MM.1S (cell line): ENCODE measurements around the gene RBM34.

ENCODE experiments used
- DNase-seq: peaks from one replicate; pipeline ENCODE4 v3.0.0-alpha.2; 2015
- H2AFZ ChIP-seq: fragments of 300-600 bp; sonication (generic); 2 replicates; pipeline ENCODE4 v1.6.0; 2016; ENCODE audit warnings: antibody characterized with exemption, low read length
- H3F3A ChIP-seq: fragments of 300-600 bp; sonication (generic); 2 replicates; pipeline ENCODE4 v1.6.1; 2016; ENCODE audit warnings: mild to moderate bottlenecking, antibody characterized with exemption, low read length, moderate library complexity, mixed read lengths; ENCODE audit not compliant: insufficient read depth
- H3K27ac ChIP-seq: fragments of 300-600 bp; sonication (generic); 2 replicates; pipeline ENCODE4 v1.5.1; 2016; ENCODE audit warnings: mild to moderate bottlenecking, low read length
- H3K27me3 ChIP-seq: fragments of 300-600 bp; sonication (generic); replicated peaks from 2 replicates; pipeline ENCODE4 v1.6.0; 2016; ENCODE audit warnings: low read length; ENCODE audit not compliant: insufficient read depth
- H3K36me3 ChIP-seq: fragments of 300-600 bp; sonication (generic); replicated peaks from 2 replicates; pipeline ENCODE4 v1.6.1; 2016; ENCODE audit warnings: mild to moderate bottlenecking, low read length, mixed read lengths; ENCODE audit not compliant: insufficient read depth
- H3K4me1 ChIP-seq: fragments of 300-600 bp; sonication (generic); 2 replicates; pipeline ENCODE4 v1.6.1; 2016; ENCODE audit warnings: low read length, mixed read lengths
- H3K4me2 ChIP-seq: fragments of 300-600 bp; sonication (generic); 2 replicates; pipeline ENCODE4 v1.6.0; 2016; ENCODE audit warnings: low read depth, low read length
- H3K4me3 ChIP-seq: fragments of 300-600 bp; sonication (generic); 2 replicates; pipeline ENCODE4 v1.5.1; 2016; ENCODE audit warnings: low read length, mixed read lengths
- H3K79me2 ChIP-seq: fragments of 300-600 bp; sonication (generic); 2 replicates; pipeline ENCODE4 v1.6.1; 2016; ENCODE audit warnings: mixed run types, low read length, mixed read lengths
- H3K9ac ChIP-seq: fragments of 300-600 bp; sonication (generic); 2 replicates; pipeline ENCODE4 v1.6.1; 2016; ENCODE audit warnings: low read length, mixed read lengths
- H3K9me2 ChIP-seq: fragments of 300-600 bp; sonication (generic); replicated peaks from 2 replicates; pipeline ENCODE4 v1.6.1; 2016; ENCODE audit warnings: mild to moderate bottlenecking, low read length, mixed read lengths; ENCODE audit not compliant: insufficient read depth
- H3K9me3 ChIP-seq: fragments of 300-600 bp; sonication (generic); replicated peaks from 2 replicates; pipeline ENCODE4 v1.6.1; 2016; ENCODE audit warnings: mild to moderate bottlenecking, low read length, mixed read lengths; ENCODE audit not compliant: insufficient read depth
- H4K20me1 ChIP-seq: fragments of 300-600 bp; sonication (generic); 2 replicates; pipeline ENCODE4 v1.6.1; 2016; ENCODE audit warnings: mild to moderate bottlenecking, low read length, moderate library complexity, mixed read lengths; ENCODE audit not compliant: insufficient read depth
- EZH2 ChIP-seq: fragments of 300-600 bp; sonication (generic); optimal IDR thresholded peaks from 2 replicates; pipeline ENCODE3; 2017; ENCODE audit warnings: low read depth, mild to moderate bottlenecking, antibody characterized with exemption, low read length, mixed read lengths
- EZH2phosphoT487 ChIP-seq: fragments of 300-600 bp; sonication (generic); IDR thresholded peaks from 2 replicates; pipeline ENCODE4 v1.6.1; 2018; ENCODE audit warnings: antibody characterized with exemption, low read length
- TF ChIP-seq, protein P1 (sequence below): fragments of 300-600 bp; sonication (generic); IDR thresholded peaks from 2 replicates; pipeline ENCODE4 v1.5.1; 2016; ENCODE audit warnings: antibody characterized with exemption, low read length, mixed read lengths

RBM34 gene

DNA sequence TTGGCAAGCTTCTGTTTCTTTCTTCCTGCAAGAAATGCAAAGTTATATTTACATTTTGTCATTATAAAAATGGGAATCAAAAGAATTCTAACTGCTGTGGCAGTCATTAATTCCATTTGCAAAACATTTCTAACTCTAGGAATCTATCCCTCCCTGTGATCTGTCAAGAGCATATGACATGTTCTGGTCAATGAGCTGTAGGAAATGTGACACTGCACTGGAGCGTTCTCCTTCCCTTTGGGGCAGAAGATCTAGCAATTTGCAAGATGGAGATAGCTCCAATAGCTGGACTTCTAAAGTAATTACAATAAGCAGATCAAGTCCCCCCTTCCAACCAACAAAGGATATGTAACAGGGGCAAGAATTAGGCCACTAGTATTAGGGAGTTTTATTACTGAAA is 38.7 kb downstream of the RBM34 start:
- H3K9me2 ChIP-seq = no peaks in the 10 kb centered on the region
- H3K27ac ChIP-seq = no peak overlapping the region
- TF ChIP-seq EZH2phosphoT487 (no peak), EZH2 (no peak)
- TF ChIP-seq, protein P1, sequence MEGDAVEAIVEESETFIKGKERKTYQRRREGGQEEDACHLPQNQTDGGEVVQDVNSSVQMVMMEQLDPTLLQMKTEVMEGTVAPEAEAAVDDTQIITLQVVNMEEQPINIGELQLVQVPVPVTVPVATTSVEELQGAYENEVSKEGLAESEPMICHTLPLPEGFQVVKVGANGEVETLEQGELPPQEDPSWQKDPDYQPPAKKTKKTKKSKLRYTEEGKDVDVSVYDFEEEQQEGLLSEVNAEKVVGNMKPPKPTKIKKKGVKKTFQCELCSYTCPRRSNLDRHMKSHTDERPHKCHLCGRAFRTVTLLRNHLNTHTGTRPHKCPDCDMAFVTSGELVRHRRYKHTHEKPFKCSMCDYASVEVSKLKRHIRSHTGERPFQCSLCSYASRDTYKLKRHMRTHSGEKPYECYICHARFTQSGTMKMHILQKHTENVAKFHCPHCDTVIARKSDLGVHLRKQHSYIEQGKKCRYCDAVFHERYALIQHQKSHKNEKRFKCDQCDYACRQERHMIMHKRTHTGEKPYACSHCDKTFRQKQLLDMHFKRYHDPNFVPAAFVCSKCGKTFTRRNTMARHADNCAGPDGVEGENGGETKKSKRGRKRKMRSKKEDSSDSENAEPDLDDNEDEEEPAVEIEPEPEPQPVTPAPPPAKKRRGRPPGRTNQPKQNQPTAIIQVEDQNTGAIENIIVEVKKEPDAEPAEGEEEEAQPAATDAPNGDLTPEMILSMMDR = no peak
- H3K27me3 ChIP-seq = no peaks in the 10 kb centered on the region
- H4K20me1 ChIP-seq = peaks cover 29% of the 10 kb centered on the region
- peaks cover 100% of the 10 kb centered on the region for H3K79me2 ChIP-seq
- no peak overlapping the region for H2AFZ ChIP-seq
- DNase-seq = no peak
- no peak overlapping the region for H3K4me3 ChIP-seq
- H3K9me3 ChIP-seq = no peaks in the 10 kb centered on the region
- H3K4me1 ChIP-seq = peaks cover 5% of the 10 kb centered on the region; the same call in 1 of the 2 replicates
- H3K4me2 ChIP-seq = no peak overlapping the region
- peaks cover 20% of the 10 kb centered on the region for H3K36me3 ChIP-seq
- H3K9ac ChIP-seq = no peak overlapping the region
- no peaks in the 10 kb centered on the region; the same call in 1 of the 2 replicates for H3F3A ChIP-seq

DNA sequence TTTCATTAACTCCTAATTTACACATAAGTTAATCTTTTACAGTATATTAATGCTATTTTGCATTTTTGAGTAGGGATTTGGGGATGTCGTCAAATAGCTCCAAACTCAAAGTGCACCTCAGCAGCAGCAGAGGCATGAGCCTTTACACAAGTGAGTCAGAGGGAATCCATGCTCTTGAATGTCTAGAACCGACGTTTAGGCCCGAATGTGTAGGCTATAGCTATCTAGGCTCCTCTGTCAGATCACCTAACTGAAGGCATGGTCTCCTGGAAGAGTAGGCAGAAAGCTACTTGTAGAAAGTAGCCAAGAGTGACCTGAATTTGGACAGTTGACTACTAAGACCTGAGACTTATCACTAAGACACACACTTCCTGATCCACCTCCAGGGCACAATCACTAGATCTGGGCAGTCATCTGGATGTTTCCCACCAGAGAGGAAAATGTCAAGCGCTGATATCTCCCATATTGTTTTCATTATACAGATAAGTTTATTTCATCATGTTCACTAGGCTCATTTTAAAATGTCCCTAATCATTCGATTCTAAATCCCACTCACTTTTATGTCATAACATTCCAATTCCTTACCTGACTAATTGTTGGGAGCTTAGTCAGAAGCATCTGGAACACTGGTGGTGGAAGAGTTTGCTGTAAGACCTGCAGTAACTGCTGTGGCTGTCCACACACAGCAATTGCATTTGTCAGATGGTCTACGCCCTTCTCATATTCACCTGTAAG is 47.7 kb downstream of the RBM34 start:
- Histone ChIP-seq H3F3A (no peaks in the 10 kb centered on the region), H3K4me2 (no peak overlapping the region), H3K79me2 (peaks cover 52% of the 10 kb centered on the region), H3K36me3 (peaks cover 23% of the 10 kb centered on the region), H2AFZ (no peak overlapping the region), H3K4me3 (no peak overlapping the region), H3K27ac (no peak overlapping the region), H3K9me2 (no peaks in the 10 kb centered on the region), H4K20me1 (no peaks in the 10 kb centered on the region), H3K27me3 (no peaks in the 10 kb centered on the region), H3K4me1 (no peaks in the 10 kb centered on the region), H3K9me3 (no peaks in the 10 kb centered on the region), H3K9ac (no peak overlapping the region)
- no peak for DNase-seq
- TF ChIP-seq EZH2phosphoT487 = no peak
- TF ChIP-seq EZH2 = no peak
- TF ChIP-seq, protein P1 = no peak

DNA sequence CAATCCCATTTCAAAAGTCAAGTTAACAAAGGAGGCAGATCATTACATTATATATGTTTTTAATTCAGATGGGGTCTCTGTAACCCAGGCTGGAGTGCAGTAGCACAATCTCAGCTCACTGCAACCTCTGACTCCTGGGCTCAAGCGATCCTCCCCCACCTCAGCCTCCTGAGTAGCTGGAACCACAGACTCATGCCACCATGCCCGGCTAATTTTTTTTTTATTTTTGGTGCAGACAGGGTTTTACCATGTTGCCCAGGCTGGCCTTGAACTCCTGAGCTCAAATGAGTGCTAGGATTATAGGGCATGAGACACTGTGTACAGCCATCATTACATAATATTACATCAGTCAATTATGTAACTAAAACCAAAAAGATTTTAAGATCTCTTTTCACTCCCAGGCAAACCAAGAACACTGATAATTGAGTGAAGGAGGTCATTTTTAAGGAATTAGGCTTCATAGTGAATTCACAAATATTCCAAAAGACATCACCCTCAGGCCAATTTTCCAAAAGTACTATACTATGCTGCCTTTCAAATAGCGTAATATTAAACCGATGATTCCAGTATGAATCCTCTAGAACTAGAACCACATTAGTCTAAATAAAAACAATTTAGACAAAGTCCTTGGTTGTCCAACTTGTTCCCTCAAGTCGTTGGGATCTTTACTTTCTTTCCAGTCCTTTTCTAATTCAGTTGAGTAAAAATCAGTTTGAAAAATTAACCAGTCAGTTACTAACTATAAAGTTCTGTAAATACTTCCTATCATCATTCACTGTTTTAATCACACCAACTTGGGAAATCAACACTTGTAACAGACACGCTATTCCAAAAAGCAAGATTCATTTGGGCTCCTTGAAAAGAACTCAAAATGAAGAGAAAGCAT is 48.5 kb downstream of the RBM34 start:
- no peak for TF ChIP-seq EZH2phosphoT487
- TF ChIP-seq, protein P1 = no peak
- TF ChIP-seq EZH2 = no peak
- Histone ChIP-seq H3K27ac (no peak overlapping the region), H3K4me1 (no peaks in the 10 kb centered on the region), H3F3A (no peaks in the 10 kb centered on the region; the same call in 1 of the 2 replicates), H3K9me2 (no peaks in the 10 kb centered on the region), H3K36me3 (peaks cover 23% of the 10 kb centered on the region), H3K9me3 (no peaks in the 10 kb centered on the region), H4K20me1 (no peaks in the 10 kb centered on the region), H3K4me2 (no peak overlapping the region), H3K79me2 (peaks cover 44% of the 10 kb centered on the region), H3K27me3 (no peaks in the 10 kb centered on the region), H3K9ac (no peak overlapping the region), H2AFZ (no peak overlapping the region), H3K4me3 (no peak overlapping the region)
- no peak for DNase-seq
